Measurements from ENCODE around the gene SPRN. TPM values are rescaled to one million over a fixed set of nuclear protein-coding genes. Genes with fewer than 3 reads are reported as not detected.

Gene SPRN
- total and polyA plus RNA-seq, 8 donors = 0.18 to 5.2 TPM; not detected in 6

GRCh38 chr10:133399123-133399601, 25.3 kb downstream of the SPRN start:
- DNase-seq = peak in 1 of 2 donors; percentile 17
- Histone ChIP-seq H3K27me3 (no peaks in the 10 kb centered on the region), H3K9me3 (no peaks in the 10 kb centered on the region), H3K27ac (no peak overlapping the region), H3K36me3 (peaks cover 33 to 85% (median 83%) of the 10 kb centered on the region in 4 donors), H3K4me3 (no peak overlapping the region), H3K4me1 (peaks cover 0 to 30% (median 25%) of the 10 kb centered on the region in 4 donors)
- intact Hi-C loops (cut with DNase I; ENCODE audit: low total_unique reads) = no loop called here
- 94 to 98% (median 95%) methylated on average over 16 to 19 of the region's 19 CpGs for WGBS, 5 donors
- no peak for TF ChIP-seq CTCF (IDR thresholded peaks at IDR 0.05)
- no peak for TF ChIP-seq POLR2A (IDR thresholded peaks at IDR 0.05)
- TF ChIP-seq POLR2AphosphoS5 (IDR thresholded peaks at IDR 0.05) = no peak
- TF ChIP-seq EP300 (IDR thresholded peaks at IDR 0.05) = no peak

- WGBS, 5 donors = 95 to 98% (median 97%) methylated on average over 7 of the region's 7 CpGs
- TF ChIP-seq CTCF (IDR thresholded peaks at IDR 0.05) (no peak), POLR2A (IDR thresholded peaks at IDR 0.05) (no peak), EP300 (IDR thresholded peaks at IDR 0.05) (no peak), POLR2AphosphoS5 (IDR thresholded peaks at IDR 0.05) (no peak)
- Histone ChIP-seq H3K4me3 (no peak overlapping the region), H3K27me3 (no peaks in the 10 kb centered on the region), H3K27ac (no peak overlapping the region), H3K9me3 (no peaks in the 10 kb centered on the region), H3K4me1 (peaks cover 0 to 35% (median 30%) of the 10 kb centered on the region in 4 donors), H3K36me3 (peaks cover 28 to 73% (median 72%) of the 10 kb centered on the region in 4 donors)
- intact Hi-C loops (cut with DNase I; ENCODE audit: low total_unique reads) = no loop called here
- DNase-seq = no peak
These were observed 26.5 kb downstream of the SPRN start for GRCh38 chr10:133397938-133398337.

- WGBS, 5 donors = 93 to 96% (median 95%) methylated on average over 18 to 19 of the region's 19 CpGs
- Histone ChIP-seq H3K36me3 (peaks cover 16 to 62% (median 60%) of the 10 kb centered on the region in 4 donors), H3K9me3 (no peaks in the 10 kb centered on the region), H3K27me3 (no peaks in the 10 kb centered on the region), H3K4me3 (no peak overlapping the region), H3K27ac (no peak overlapping the region), H3K4me1 (peaks cover 0 to 33% (median 30%) of the 10 kb centered on the region in 4 donors)
- intact Hi-C loops (cut with DNase I; ENCODE audit: low total_unique reads) = no loop called here
- peak in 1 of 2 donors; percentile 21 for DNase-seq
- TF ChIP-seq EP300 (IDR thresholded peaks at IDR 0.05) (no peak), CTCF (IDR thresholded peaks at IDR 0.05) (no peak), POLR2A (IDR thresholded peaks at IDR 0.05) (no peak), POLR2AphosphoS5 (IDR thresholded peaks at IDR 0.05) (no peak)
These were observed 28.3 kb downstream of the SPRN start for GRCh38 chr10:133396035-133396624.

GRCh38 chr10:133394801-133395221, 29.6 kb downstream of the SPRN start:
- Histone ChIP-seq H3K27me3 (no peaks in the 10 kb centered on the region), H3K36me3 (peaks cover 16 to 58% (median 51%) of the 10 kb centered on the region in 4 donors), H3K27ac (peak overlapping the region; percentile 86 to 88 (median 87)), H3K9me3 (no peaks in the 10 kb centered on the region), H3K4me3 (peak overlapping the region; percentile 78 to 96 (median 88)), H3K4me1 (peaks cover 0 to 25% (median 23%) of the 10 kb centered on the region in 4 donors)
- no peak for TF ChIP-seq POLR2A (IDR thresholded peaks at IDR 0.05)
- TF ChIP-seq EP300 (IDR thresholded peaks at IDR 0.05) = no peak
- no peak for TF ChIP-seq POLR2AphosphoS5 (IDR thresholded peaks at IDR 0.05)
- intact Hi-C loops (cut with DNase I; ENCODE audit: low total_unique reads) = no loop called here
- 20 to 30% (median 27%) methylated on average over 21 of the region's 21 CpGs for WGBS, 5 donors
- DNase-seq = peak in 1 of 2 donors; percentile 24

All from stomach (tissue), 9 donors.